NB4 (cell line): ENCODE results near the gene NID2.

Experiments used
- POLR2A ChIP-seq: IDR thresholded peaks from 2 replicates; pipeline ENCODE4 v1.6.1; 2011; ENCODE audit warnings: mild to moderate bottlenecking; ENCODE audit not compliant: insufficient read length; ENCODE audit errors: extremely low read depth
- TF ChIP-seq, protein P1 (sequence below): IDR thresholded peaks from one replicate; pipeline ENCODE4 v1.5.1; 2012; ENCODE audit warnings: low read depth, low read length
- TF ChIP-seq, protein P2 (sequence below): IDR thresholded peaks from 2 replicates; pipeline ENCODE4 v1.6.1; 2011; ENCODE audit warnings: low read depth, low read length

DNA sequence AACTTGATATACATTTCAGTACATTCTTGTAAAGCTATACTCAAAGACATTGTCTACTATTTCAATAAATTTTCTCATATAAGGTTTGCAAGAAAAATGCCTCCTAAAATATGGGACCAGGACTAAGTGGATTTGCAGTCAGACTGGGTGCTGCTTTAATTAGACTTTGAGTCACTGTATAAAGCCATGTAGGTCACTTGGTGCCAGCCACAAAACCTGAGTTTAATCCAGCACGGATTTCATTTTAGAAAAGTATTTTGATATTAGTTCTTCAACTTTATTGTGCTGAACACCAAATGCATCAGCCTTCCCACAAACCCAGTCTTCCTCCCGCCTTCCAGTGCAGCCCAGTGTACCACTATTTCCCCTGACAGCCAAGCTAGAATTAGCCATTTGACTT lies 9.9 kb upstream of the NID2 start:
- TF ChIP-seq, protein P1, sequence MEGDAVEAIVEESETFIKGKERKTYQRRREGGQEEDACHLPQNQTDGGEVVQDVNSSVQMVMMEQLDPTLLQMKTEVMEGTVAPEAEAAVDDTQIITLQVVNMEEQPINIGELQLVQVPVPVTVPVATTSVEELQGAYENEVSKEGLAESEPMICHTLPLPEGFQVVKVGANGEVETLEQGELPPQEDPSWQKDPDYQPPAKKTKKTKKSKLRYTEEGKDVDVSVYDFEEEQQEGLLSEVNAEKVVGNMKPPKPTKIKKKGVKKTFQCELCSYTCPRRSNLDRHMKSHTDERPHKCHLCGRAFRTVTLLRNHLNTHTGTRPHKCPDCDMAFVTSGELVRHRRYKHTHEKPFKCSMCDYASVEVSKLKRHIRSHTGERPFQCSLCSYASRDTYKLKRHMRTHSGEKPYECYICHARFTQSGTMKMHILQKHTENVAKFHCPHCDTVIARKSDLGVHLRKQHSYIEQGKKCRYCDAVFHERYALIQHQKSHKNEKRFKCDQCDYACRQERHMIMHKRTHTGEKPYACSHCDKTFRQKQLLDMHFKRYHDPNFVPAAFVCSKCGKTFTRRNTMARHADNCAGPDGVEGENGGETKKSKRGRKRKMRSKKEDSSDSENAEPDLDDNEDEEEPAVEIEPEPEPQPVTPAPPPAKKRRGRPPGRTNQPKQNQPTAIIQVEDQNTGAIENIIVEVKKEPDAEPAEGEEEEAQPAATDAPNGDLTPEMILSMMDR: no peak
- no peak for TF ChIP-seq POLR2A
- TF ChIP-seq, protein P2, sequence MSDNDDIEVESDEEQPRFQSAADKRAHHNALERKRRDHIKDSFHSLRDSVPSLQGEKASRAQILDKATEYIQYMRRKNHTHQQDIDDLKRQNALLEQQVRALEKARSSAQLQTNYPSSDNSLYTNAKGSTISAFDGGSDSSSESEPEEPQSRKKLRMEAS: no peak
